Right renal cortex interstitium (tissue), 3 donors: Measurements from ENCODE around the gene ARMS2. TPM values are rescaled to one million over a fixed set of nuclear protein-coding genes. Genes with fewer than 3 reads are reported as not detected.

Experiments used
- DNase-seq, 3 donors: peaks; one replicate each; pipeline ENCODE4 v3.0.0-alpha.2; 2013; ENCODE audit warnings: low read depth in 3 of 3, low spot score in 2 of 3
- polyA plus RNA-seq, 3 donors: library from polyadenylated mRNA; unstranded; fragments of 120-200 nt; gene quantifications; one replicate each; pipeline ENCODE4 v1.2.1, GENCODE V29; 2013; ENCODE audit not compliant: insufficient read length in 3 of 3

Gene ARMS2
- polyA plus RNA-seq, 3 donors = 0.19 TPM; not detected in 2

DNA sequence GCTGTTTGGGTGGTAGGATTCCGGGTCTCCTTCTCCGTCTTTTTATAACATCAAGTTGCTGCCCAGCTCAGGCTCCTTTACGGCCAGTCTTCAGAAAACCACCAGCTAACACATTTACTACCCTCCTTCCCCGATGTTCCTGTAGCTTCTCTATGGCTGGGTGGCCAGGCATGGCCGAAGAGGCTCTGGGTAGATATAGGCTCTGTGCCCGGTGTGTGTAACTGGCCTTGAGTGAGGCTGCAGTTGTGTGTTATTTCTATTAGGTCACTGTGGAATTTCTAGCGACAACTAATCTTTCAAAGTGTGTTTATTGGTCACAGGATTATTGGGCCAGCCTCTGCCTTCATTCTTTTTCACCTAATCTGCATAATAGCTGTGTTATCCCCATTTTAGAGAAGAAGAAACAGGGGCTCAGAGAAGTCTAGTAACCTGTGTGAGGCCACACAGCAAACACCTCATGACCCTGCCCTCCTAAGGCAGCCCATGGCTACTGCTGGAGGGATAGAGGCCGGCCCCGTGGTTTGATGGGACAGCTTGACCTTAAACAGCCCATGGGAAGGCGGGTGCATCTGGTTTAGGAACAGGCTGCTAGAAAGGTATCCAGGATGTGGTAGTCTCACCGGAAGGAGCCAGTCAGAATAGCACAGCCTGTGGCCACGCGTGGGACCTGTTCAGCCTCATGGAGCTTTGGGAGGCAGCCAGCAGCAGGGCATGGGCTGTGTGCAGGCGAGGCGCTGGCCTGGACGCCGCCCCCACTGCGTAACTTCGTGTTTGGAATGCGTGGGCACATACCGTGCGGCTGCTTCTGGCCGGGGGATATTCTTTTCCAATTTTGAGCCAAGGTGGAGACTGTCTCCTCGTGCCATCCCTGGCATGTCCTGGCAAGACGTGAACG lies 36.6 kb downstream of the ARMS2 start:
- no peak for DNase-seq

DNA sequence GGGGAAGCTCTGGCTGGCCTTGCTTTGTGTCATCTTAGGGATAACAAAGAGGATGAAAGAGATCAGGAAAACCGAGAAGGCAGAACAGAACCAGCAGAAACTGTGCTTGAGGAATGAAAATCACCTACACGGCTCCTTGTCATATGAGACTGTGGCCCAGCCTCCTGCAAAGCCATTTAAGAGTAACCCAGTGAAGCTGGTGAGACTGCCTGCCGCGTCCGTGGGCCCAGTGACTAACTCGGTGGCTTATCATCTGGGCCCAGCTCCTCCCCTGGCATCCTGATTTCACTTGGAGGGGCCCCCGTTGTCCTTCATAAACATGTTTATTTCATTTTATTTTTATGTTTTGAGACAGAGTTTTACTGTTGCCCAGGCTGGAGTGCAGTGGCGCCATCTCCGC lies 37.6 kb downstream of the ARMS2 start:
- no peak for DNase-seq

DNA sequence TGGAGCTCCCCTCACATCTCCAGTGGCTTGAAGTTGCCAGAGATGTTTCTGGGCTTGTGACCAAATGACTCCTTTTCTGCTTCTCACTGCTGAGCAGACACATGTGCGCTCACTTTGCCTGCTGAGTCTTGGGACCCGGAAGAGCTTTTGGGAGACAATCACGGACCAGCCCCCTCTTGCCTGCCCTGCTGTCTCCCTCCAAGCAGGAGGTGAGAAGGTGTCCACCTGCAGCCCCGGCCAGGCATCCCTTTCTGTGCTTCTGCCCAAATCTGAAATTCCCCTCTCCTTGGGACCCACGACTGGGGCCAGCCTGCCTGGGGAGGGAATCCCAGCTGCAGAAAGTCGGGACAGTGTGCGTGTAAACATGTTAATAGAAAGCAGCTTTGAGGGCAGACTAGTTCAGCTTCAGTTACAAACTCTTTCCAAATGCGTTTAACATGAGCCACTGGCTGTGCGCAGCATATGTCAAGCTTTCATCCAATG lies 38.6 kb downstream of the ARMS2 start:
- DNase-seq = no peak

DNA sequence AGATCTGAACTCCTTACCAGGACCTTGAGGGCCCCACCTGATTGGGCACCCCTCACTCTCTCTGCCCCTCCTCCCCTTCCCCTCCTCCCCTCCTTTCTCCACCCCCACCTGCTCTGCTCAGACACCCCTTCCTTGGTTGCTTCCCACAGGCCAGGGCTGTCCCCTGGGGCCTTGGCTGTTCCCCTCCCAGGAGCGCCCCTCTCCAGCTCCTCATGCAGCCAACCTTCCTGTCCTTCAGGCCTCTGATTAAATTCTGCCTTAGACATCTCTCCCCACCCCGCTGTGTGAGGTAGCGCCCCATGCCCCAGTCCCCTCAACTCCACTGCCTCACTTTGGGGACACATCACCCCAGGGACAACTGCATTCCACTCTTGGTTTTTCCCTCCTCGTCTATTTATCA lies 39.3 kb downstream of the ARMS2 start:
- DNase-seq = no peak

DNA sequence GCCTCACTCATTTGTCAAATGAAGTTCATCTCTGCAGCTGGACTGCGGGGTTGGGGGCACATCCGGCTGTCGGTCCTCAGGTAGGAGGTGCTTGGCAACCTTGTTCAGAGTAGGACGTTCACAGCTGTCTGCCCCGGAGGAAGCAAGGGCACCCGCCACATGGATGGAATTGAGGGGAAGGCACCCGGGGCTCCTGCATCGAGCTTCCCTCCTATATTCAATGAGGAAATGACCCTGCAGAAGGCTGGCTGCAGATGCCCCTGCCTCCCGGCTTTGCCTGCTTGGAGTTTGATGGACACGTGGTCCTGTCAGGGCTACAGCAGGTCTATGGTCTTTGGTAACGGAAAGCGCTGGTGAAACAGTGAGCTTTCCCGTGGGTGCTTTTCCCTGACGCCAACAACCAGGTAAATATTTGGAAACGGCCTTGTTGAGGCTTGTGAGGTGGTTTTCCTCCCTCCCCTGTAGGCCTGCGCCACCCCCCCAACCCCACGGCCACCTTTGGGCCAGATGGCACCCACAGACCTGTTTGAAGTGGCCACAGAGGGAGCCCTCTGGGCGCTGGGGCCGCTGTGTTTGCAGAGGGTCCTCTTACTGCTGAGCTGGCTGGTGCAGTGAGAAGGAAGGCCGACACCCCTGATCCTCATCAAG lies 39.8 kb downstream of the ARMS2 start:
- no peak for DNase-seq

DNA sequence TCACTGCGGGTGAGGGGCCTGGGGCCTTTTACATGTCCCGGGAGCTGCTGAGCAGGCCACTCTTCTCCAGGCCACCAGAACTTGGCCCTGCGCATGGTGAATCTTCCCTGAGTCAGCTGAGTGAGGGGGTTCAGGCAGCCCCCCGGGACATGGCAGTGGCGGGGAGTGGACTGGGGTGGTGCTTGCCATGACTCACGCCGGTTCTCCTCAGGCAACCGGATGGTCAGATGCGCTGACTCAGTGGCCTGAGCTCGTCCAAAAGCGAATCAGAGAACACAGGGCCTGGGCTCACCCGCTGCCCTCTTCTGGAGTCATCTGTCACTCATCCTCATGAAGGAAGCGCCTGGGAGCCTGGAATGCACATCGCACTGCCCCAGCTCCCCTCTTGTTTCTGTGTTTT lies 40.4 kb downstream of the ARMS2 start:
- DNase-seq = no peak

DNA sequence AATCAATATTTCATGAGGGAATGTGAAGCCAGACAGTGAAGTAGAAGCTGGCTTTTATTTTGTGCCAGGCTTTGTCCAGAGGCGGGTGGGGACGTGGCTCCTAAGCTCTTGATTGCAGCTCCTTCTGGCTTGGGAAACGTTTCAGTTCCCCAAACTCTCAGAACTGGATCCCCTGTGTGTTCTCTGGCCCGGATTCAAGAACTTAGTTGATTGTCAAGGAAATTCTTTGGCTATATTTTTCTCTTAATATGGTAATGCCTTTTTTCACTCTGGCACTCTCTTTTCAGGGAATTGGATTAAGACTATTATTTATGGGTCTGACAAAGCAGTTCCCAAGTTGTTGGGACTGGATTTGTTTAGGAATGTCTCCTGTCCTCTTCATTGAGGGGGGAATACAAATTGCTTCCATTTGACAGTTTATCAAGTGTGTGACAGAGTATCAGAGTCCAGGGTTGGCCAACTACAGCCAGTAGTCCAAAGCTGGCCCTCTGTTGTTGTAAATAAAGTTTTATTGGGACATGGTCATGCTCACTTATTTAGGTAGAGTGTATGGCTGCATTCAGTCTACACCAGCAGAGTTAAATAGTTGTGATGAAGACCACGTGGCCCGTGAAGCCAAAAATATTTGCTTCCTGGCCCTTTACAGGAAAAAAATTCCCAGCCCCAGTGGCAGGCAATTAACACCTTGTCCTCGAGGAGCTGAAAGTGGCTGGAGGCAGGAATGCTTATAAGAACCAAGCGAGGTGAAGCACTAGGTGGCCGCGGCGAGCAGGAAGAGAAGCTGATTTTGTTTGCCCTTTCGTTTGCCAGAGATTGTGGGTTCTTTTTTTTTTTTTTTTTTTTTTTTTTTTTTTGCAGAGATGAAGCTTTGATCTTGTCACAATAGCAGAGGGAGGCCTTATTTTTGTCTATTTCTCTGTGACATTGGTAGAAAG lies 41.2 kb downstream of the ARMS2 start:
- DNase-seq = no peak

DNA sequence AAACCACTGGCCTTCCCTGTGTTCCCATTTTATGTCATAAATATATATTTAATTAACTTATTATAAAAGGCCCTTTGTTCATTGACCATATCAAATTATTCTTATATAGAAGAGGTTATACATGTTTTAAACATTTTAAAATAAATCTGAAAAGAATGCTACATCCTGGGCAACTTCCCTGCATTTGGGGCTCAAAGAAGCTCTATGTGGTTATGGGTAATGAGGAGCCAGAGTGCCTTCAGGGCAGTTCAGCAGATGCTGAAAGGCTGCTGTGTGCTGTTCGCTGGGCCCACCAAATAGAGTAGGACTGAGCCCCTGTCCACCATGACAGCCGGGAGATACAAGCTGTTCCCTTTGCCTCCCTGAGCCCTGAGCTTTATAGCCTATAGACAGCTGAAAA lies 42.8 kb downstream of the ARMS2 start:
- no peak for DNase-seq

DNA sequence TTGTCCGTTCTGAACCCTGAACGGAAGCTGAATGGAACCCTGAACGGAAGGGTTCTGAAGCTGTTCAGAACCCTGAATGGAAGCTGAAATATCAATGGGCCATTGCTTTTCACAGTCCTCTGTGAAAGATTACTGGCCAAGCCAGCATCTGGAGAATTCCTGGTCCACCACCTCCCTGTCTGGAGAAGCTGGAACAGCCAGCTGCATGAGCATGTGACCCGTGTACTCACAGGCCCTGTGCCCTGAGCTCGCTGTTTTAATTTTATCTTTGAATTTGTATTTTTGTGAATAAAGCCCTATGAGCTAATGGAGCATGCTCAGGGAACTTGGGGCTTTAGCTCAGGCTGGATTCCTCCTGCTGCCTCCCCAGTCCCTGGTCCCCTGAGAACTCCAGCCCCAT lies 44.1 kb downstream of the ARMS2 start:
- no peak for DNase-seq

DNA sequence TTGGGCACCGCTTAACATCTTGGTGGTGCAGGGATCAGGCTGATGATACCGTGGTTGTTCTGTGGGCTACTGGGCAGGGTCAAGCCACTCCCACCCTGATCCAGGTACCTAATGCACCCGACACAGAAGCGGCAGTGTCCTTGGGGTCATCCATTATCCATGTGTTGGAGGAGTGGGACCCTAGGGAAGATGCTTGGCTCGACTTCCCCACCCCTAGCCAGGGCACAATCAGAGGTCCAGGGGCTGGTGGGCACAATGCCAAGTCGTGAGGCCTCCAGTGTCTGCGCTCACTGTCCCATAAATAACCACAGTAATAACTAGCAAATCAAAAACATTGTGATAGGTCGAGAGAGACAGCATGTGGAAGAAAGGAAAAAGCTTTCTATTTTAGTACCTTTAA lies 44.6 kb downstream of the ARMS2 start:
- DNase-seq = no peak

DNA sequence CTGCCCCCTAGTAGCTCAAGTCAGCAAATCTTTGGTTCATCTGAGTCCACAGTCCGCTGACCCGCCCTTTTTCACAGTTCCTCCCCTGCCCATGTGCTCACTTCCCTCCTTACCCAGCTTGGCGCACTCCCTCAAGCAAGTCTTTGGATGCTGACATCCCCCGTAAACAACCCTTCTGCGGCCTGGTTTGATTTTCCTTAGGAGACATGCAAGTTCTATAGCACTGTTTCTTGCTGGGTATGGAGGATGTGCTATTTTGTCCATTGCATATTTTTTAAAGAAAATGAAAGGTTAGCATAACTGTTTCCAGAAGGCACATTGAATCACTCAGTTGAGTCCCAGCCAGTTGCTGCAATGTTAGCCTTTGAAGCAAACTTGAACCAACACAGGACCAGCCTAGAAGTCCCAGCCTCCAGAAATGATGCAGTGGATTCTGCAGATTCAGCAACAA lies 45.1 kb downstream of the ARMS2 start:
- no peak for DNase-seq

DNA sequence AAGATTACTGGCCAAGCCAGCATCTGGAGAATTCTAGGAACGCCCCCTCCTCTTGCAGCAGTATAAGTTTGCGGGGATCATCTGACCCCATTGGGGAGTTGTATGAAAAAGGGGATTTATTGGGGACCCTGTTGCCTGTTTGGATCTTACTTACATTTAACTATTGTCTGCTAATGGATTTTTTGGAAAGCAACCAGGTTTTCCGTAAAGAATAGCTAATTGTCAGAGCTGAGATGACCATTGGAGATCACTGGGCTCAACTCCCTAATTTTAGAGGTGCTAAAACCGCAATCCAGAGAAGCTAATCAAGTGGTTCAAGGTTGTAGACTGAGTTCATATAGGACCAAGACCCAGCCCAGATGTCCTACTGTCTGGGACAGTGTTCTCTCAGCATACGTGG lies 45.7 kb downstream of the ARMS2 start:
- DNase-seq = no peak

DNA sequence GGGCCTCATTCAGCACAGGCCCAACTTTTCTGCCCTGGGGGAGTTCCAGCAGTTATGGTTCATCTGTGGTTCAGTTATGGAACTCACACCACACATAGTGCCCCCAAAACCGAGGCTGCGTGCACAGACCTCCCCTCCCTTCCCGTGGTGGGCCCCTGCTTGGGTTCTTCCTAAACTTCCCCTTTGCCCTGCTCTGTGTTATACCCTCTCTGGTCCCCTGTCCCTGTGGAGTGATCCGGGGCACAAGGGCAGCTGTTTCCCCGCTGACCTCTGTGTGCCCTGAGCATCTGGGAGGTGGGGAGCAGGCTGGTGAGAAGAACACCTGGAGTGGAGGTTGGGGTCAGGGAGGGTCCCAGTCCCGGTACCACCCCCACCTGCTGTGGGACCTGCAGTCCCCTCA lies 46.3 kb downstream of the ARMS2 start:
- DNase-seq = no peak

DNA sequence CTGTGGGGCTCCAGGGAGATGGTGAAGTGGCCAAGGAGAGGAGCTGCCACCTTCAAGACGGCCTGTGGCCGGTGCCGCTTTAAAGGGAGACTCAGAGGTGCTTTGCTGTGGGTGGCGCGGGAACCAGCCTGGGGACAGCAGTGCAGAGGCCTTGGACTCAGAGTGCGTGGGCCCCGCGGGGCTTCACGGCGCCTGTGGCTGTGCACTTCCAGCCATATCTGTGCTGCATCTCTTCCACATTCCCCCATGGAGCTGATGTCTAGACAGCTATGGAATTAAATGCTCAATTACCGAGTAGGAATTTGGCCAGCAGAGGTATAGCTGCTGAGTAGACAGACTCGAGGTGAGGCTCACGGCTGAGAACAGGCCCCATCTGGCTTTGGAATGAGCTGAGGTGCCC lies 48.6 kb downstream of the ARMS2 start:
- DNase-seq = no peak

DNA sequence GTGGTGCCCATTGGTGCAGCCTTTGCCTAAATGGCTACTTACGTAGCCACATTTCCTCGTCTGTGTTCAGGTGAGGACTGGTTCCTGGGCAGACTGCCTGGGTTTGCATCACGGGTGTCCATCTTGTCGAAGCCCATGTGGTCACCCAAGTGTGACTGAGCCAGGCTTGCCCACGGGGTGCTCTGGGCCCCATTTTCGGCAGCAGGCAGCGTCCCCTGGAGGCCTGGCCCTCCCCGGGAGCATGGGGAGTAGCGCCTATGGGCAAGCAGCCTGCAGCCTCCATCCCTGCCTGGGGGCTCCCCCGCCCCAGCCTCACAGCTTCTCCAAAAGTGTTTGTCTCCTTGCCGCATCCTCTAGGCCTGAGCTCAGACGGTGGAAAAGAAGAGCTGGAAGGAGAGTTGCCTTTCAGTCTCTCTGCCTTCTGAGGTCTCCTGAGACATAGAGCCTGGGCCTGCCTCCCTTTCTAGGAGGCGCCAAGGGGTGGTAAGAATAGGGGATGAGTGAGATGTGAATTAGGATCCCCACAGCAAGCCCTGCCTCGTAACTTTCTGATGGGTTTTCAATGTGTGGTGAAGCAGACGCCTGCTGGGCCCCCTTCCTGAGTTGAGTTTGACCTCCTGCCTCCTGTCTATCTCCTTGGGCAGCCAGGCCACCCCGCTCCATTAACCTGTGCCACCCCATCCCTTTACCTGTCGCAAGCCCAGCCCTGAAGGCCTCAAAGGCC lies 49.6 kb downstream of the ARMS2 start:
- no peak for DNase-seq

DNA sequence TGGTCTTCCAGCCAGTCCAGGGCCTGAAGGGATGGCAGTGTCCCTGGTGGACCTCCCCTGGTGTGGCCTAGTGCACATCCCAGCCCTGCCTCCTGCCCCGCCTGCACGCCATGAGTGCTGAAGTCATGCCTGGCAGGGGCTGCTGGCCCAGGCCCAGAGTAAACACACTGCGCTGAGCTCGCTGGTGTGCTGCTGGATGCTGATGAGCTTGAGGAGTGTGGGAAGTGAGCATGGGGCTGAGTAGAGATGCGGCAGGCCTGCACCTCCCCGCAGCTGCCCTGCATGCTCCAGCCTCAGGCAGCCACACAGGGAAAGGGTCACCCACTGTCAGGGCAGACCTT lies 50.1 kb downstream of the ARMS2 start:
- no peak for DNase-seq

DNA sequence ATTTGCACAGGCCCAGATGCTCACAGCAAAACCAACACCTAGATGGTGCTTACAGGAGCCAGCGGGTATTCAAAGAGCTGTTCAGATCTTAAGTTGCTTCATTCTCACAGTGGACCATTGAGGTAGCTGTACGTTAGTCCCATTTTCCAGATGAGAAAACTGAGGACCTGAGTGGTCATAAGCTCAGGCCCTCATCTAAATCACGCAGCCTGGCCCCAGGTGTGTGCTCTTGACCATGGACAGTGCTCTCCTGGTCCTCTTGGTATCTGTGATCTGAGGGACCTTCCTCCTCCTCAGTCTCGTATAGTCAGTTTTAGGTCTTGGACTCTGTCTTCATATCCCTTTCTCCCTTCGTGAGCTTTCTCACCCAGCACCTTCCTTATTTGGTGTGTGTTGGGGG lies 50.6 kb downstream of the ARMS2 start:
- DNase-seq = no peak

DNA sequence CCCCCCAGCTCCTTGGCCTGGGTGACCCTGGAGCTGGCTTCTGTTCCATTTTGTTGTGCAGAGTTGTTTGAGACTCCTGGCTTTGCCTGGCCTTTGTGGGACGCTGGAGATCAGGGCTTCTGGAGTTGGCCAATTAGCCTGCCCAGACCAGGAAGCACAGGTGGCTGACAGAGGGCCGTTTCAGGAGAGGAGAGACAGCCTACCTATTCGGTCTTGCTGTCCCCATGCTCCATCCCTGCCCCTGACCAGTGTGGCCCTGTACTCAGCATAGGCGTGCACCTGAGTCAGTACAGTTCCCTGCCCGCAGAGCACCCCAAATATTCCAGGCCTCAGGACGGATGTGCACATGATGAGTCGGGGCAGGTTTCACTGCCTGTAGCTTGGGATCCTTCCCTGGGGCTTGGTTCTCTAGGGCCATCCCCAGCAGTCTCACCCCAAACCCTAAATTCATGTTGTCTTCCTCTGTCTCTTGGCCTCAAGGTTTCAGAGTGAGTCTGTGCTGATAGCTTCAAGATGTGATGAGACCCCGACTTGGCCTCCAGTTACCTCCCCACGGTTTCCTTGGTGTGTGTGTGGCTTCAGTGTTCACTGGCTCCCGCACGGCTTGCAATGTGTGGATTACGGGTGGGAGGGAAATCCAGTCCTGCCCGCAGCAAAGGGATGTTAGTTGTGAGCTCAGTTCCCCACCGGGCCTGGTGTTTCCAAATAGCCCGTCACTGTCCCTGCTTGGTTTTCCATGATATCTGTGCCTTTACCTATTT lies 51.6 kb downstream of the ARMS2 start:
- DNase-seq = no peak
